HUES48 (cell line): ENCODE data around the gene KLHDC7B.

Experiments used
- H3K27ac ChIP-seq: one replicate; pipeline ENCODE4 v1.7.0; 2013; ENCODE audit warnings: low read depth, low read length, inconsistent platforms
- H3K27me3 ChIP-seq: 2 replicates; pipeline ENCODE4 v1.6.1; 2013; ENCODE audit warnings: mild to moderate bottlenecking, low read length; ENCODE audit not compliant: control insufficient read depth, insufficient read depth
- H3K36me3 ChIP-seq: 2 replicates; pipeline ENCODE4 v1.6.1; 2013; ENCODE audit warnings: low read length; ENCODE audit not compliant: control insufficient read depth, insufficient read depth
- H3K4me1 ChIP-seq: 2 replicates; pipeline ENCODE4 v1.6.1; 2013; ENCODE audit warnings: mild to moderate bottlenecking, low read length; ENCODE audit not compliant: control insufficient read depth, insufficient read depth
- H3K4me3 ChIP-seq: 2 replicates; pipeline ENCODE4 v1.5.1; 2013; ENCODE audit warnings: mild to moderate bottlenecking, low read depth, low read length
- H3K9ac ChIP-seq: 2 replicates; pipeline ENCODE4 v1.6.1; 2013; ENCODE audit warnings: mild to moderate bottlenecking, low read depth, low read length, moderate library complexity
- H3K9me3 ChIP-seq: 2 replicates; pipeline ENCODE4 v1.6.1; 2013; ENCODE audit warnings: low read length; ENCODE audit not compliant: control insufficient read depth, insufficient read depth

KLHDC7B gene

DNA sequence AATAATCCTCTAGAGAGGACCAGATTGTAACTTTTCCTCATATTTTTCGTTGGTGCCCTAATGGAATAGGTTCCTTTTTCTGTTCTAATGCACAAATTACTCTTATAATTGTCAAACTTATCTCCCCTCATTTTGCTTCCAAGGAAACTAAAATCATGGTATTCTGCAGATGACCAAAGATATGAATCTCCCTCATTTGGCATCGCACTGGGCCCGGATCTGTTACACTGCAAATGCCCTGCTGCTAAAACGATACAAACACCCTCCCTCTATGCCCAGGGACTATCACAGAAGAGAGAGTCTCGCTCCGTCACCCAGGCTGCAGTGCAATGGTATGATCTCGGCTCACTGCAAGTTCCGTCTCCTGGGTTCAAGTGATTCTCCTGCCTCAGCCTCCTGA, 7.6 kb downstream of the KLHDC7B start:
- Histone ChIP-seq H3K9ac (no peak overlapping the region), H3K27ac (no peak overlapping the region), H3K36me3 (no peaks in the 10 kb centered on the region), H3K4me3 (no peak overlapping the region), H3K4me1 (0 out of 2 replicates have a peak, but pooled peaks cover 3% of the 10 kb centered on the region), H3K9me3 (no peaks in the 10 kb centered on the region), H3K27me3 (no peaks in the 10 kb centered on the region)

DNA sequence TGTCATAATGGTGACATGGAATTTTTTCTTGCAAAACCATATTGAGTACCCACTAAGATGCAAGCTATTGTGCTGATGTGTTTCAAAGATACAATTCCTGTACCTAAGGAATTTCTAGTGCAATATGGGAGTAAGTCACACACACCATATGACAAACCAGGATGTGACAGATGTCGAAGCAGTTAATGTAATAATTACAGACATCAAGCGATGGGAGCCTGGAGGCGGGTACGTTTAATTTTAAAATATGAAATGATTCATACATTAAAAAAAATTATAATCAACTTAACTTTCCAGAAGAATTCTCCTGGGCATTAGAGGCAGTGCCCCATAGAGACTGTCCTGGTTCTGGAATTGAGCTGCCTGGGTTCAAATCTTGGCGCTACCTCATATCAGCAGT, 11.0 kb downstream of the KLHDC7B start:
- H3K4me1 ChIP-seq: 0 out of 2 replicates have a peak, but pooled peaks cover 3% of the 10 kb centered on the region
- H3K9ac ChIP-seq: no peak overlapping the region
- no peaks in the 10 kb centered on the region for H3K27me3 ChIP-seq
- no peak overlapping the region for H3K27ac ChIP-seq
- no peak overlapping the region for H3K4me3 ChIP-seq
- H3K36me3 ChIP-seq: no peaks in the 10 kb centered on the region
- no peaks in the 10 kb centered on the region for H3K9me3 ChIP-seq

- Histone ChIP-seq H3K4me1 (0 out of 2 replicates have a peak, but pooled peaks cover 3% of the 10 kb centered on the region), H3K9me3 (no peaks in the 10 kb centered on the region), H3K27ac (no peak overlapping the region), H3K36me3 (no peaks in the 10 kb centered on the region), H3K27me3 (peaks cover 7% of the 10 kb centered on the region; the same call in 1 of the 2 replicates), H3K4me3 (no peak overlapping the region), H3K9ac (no peak overlapping the region)
Observed at GRCh38 chr22:50560034-50560433, 14.3 kb downstream of the KLHDC7B start.

- H3K4me1 ChIP-seq: no peaks in the 10 kb centered on the region
- no peak overlapping the region for H3K27ac ChIP-seq
- H3K9ac ChIP-seq: no peak overlapping the region
- H3K36me3 ChIP-seq: no peaks in the 10 kb centered on the region
- no peak overlapping the region for H3K4me3 ChIP-seq
- no peaks in the 10 kb centered on the region for H3K9me3 ChIP-seq
- peaks cover 7% of the 10 kb centered on the region; the same call in 1 of the 2 replicates for H3K27me3 ChIP-seq
Observed at GRCh38 chr22:50561401-50562358, 16.0 kb downstream of the KLHDC7B start.

DNA sequence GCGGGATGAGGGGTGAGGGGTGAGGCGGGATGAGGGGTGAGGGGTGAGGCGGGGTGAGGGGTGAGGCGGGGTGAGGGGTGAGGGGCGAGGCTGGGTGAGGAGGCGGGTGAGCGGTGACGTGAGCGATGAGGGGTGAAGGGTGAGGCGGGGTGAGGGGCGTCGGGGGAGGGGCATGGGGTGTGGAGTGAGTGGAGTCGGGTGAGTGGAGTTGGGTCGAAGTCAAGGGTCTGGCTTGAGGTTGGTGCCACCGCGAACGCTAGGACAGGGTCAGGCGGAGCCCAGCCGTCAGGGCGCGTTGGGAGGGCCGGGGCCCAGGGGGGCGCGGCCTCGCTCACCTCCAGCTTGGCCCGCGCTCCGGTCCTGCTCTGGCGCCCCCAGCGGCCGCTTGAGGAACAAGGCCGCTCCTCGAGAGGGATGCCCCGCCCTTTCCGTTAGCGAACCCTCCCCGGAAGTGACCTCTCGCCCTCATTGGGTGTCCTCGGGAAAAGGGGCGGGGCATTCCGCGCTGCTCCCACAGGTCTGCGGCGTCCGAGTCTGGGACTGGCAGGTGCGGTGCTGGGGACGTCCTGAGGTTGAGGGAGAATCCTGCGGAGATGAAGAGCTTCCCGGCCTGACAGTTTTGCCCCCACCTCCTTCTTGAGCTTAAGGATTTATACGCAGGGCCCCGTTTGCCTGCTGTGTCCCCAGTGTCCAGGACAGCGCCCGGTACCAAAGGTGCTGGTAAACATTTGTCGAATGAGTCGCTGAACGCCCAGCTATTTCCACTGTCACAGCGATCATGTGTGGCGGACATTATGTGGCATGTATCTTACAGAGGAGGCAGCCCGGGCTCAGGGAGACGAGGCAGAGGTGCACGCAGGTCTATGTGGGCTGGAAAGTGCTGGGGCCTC, 17.1 kb downstream of the KLHDC7B start, which contains the start of gene SYCE3:
Gene SYCE3, minus strand, starts transcription at position 397 of the 890 bp plus-strand sequence. CDS start 6,514 bp downstream, outside the sequence.
- H3K9ac ChIP-seq: no peak within 1 kb of the TSS; the same call in 1 of the 2 replicates
- H3K4me1 ChIP-seq: no peaks in the 10 kb centered on the region
- H3K27ac ChIP-seq: no peak within 1 kb of the TSS

DNA sequence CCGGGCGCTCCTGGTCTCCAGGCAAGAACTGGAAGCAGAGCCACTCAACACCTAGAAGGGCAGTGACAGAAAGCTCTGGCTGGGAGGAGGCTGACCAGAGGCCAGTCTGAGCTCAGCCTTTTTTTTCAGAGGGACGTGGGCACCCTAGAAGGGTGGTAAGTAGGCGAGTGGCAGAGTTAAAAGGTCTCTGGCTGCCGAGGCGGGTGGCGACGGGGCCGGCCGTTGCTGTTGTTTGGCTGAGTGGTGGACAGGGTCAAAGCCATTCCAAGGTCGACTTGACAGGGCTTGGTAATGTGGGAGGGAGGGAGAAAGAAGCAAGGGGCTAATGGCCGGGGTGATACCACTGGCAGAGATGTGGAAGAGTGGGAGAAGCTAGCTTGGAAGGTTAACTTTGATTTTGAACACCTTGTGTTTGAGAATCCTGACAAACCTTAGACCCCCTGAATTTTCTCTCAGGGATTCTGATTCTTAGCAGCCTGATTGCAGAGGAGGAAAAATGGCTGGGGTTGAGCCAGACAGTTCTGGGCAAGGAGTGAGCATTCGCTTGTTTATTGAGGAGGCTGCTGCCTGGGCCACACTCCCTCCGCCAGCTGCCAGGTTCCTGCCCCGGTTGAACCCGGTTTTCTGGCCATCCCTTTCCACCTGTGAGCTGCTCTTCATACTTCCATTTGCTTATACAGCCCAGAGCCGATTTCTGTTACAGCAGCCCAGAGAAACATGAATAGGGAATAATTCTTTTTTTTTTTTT, 17.9 kb downstream of the KLHDC7B start:
- Histone ChIP-seq H3K9me3 (no peaks in the 10 kb centered on the region), H3K27ac (no peak overlapping the region), H3K27me3 (peaks cover 7% of the 10 kb centered on the region; the same call in 1 of the 2 replicates), H3K4me1 (no peaks in the 10 kb centered on the region), H3K4me3 (peak overlapping the region; percentile 96), H3K36me3 (peaks cover 9% of the 10 kb centered on the region), H3K9ac (no peak overlapping the region; the same call in 1 of the 2 replicates)

More for the DNA sequence above, 17.1 kb downstream of the KLHDC7B start, which contains the start of gene SYCE3:
- Histone ChIP-seq H3K27me3 (peaks cover 7% of the 10 kb centered on the region; the same call in 1 of the 2 replicates), H3K4me3 (peak within 1 kb of the TSS; percentile 96), H3K9me3 (no peaks in the 10 kb centered on the region), H3K36me3 (peaks cover 3% of the 10 kb centered on the region; the same call in 1 of the 2 replicates)

DNA sequence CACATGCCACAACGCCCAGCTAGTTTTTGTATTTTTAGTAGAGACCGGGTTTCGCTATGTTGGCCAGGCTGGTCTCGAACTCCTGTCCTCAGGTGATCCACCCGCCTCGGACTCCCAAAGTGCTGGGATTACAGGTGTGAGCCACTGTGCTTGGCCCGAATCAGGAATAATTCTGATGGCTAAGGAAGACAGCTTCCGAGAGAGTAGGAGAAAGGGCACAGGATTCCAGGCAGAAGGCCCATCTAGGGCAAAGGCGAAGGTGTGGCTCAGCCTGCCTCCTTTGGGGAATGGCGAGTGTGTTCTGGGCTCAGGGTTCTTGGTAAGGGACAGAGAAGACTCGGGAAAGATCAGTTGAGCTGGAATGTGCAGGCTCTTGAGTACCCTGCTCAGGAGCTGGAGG, 18.6 kb downstream of the KLHDC7B start:
- Histone ChIP-seq H3K9ac (no peak overlapping the region), H3K36me3 (peaks cover 16% of the 10 kb centered on the region), H3K27ac (no peak overlapping the region), H3K9me3 (no peaks in the 10 kb centered on the region), H3K27me3 (peaks cover 7% of the 10 kb centered on the region; the same call in 1 of the 2 replicates), H3K4me1 (no peaks in the 10 kb centered on the region), H3K4me3 (no peak overlapping the region)

DNA sequence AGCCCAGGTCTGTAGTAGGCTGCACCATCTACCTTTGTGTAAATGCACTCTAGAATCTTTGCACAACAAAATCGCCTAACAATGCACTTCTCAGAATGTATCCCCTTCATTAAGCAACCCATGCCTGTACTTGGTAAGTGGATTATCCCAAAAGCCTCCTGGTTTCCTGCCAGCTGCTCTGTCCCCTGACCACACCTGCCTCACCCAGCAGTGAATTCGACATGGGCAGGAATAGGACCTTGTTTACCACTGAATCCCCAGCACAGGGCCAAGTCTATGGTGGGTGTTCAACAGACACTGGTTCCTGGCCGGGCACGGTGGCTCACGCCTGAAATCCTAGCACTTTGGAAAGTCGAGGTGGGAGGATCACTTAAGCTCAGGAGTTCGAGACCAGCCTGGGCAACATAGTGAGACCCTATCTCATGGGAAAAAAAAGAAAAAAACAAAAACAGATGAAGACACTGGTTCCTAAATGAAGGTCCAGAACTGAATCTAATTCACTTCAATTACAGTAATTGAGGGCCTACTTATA, 22.1 kb downstream of the KLHDC7B start:
- Histone ChIP-seq H3K4me3 (no peak overlapping the region), H3K36me3 (peaks cover 51% of the 10 kb centered on the region), H3K27me3 (peaks cover 7% of the 10 kb centered on the region; the same call in 1 of the 2 replicates), H3K9me3 (no peaks in the 10 kb centered on the region), H3K4me1 (no peaks in the 10 kb centered on the region), H3K9ac (no peak overlapping the region), H3K27ac (no peak overlapping the region)

GRCh38 chr22:50568626-50569025, 22.9 kb downstream of the KLHDC7B start:
- no peaks in the 10 kb centered on the region for H3K4me1 ChIP-seq
- H3K27me3 ChIP-seq: peaks cover 3% of the 10 kb centered on the region; the same call in 1 of the 2 replicates
- H3K4me3 ChIP-seq: no peak overlapping the region
- no peak overlapping the region for H3K9ac ChIP-seq
- no peaks in the 10 kb centered on the region for H3K9me3 ChIP-seq
- H3K27ac ChIP-seq: no peak overlapping the region
- H3K36me3 ChIP-seq: peaks cover 59% of the 10 kb centered on the region

- no peak overlapping the region for H3K27ac ChIP-seq
- no peak overlapping the region for H3K4me3 ChIP-seq
- no peaks in the 10 kb centered on the region for H3K27me3 ChIP-seq
- H3K9ac ChIP-seq: no peak overlapping the region
- H3K36me3 ChIP-seq: peaks cover 63% of the 10 kb centered on the region
- no peaks in the 10 kb centered on the region for H3K4me1 ChIP-seq
- H3K9me3 ChIP-seq: no peaks in the 10 kb centered on the region
Observed at GRCh38 chr22:50569041-50569459, 23.4 kb downstream of the KLHDC7B start.
